HG03439 (cell line): ENCODE data around the gene SEC14L5.

Experiments
- ATAC-seq: cut with Tn5 transposase; IDR thresholded peaks from one replicate; pipeline ENCODE4 v1.9.1; 2021; ENCODE audit warnings: mild to moderate bottlenecking, moderate library complexity; ENCODE audit not compliant: unreplicated experiment

SEC14L5 gene

GRCh38 chr16:4982056-4982867, 24.1 kb downstream of the SEC14L5 start:
- ATAC-seq = no peak

GRCh38 chr16:4984174-4984990, 26.3 kb downstream of the SEC14L5 start:
- no peak for ATAC-seq

- no peak for ATAC-seq
Observed at GRCh38 chr16:4987250-4987579, 29.1 kb downstream of the SEC14L5 start.

- ATAC-seq = no peak
Observed at GRCh38 chr16:4987580-4988374, 29.6 kb downstream of the SEC14L5 start.

- no peak for ATAC-seq
Observed at GRCh38 chr16:4988647-4989046, 30.5 kb downstream of the SEC14L5 start.

GRCh38 chr16:4989391-4990006, 31.4 kb downstream of the SEC14L5 start:
- no peak for ATAC-seq

- no peak for ATAC-seq
Observed at GRCh38 chr16:4990415-4990814, 32.3 kb downstream of the SEC14L5 start.

GRCh38 chr16:4991754-4992153, 33.6 kb downstream of the SEC14L5 start:
- no peak for ATAC-seq

- no peak for ATAC-seq
Observed at GRCh38 chr16:4994719-4995434, 36.7 kb downstream of the SEC14L5 start.

GRCh38 chr16:5000573-5001001, 42.5 kb downstream of the SEC14L5 start:
- no peak for ATAC-seq

GRCh38 chr16:5001571-5001970, 43.4 kb downstream of the SEC14L5 start:
- ATAC-seq = no peak

GRCh38 chr16:5001986-5002385, 43.9 kb downstream of the SEC14L5 start:
- no peak for ATAC-seq

- no peak for ATAC-seq
Observed at GRCh38 chr16:5002699-5003143, 44.6 kb downstream of the SEC14L5 start.

GRCh38 chr16:5003211-5003610, 45.1 kb downstream of the SEC14L5 start:
- ATAC-seq = no peak

- no peak for ATAC-seq
Observed at GRCh38 chr16:5003828-5004227, 45.7 kb downstream of the SEC14L5 start.

GRCh38 chr16:5004311-5004710, 46.2 kb downstream of the SEC14L5 start:
- no peak for ATAC-seq

GRCh38 chr16:5005916-5006315, 47.8 kb downstream of the SEC14L5 start:
- ATAC-seq = no peak

- ATAC-seq = no peak
Observed at GRCh38 chr16:5006348-5007193, 48.4 kb downstream of the SEC14L5 start.

GRCh38 chr16:5007256-5007655, 49.1 kb downstream of the SEC14L5 start:
- ATAC-seq = no peak
